ENCODE data around the gene SSR3.

SSR3 gene

GRCh38 chr3:156601497-156601896, 46.6 kb upstream of the SSR3 start:
- no peak overlapping the region for H3K4me3 ChIP-seq (replicated peaks; ENCODE audit: insufficient read depth, low read length)
- DNase-seq (ENCODE audit: low read depth in 1 of 2, low spot score in 1 of 2), result no peak
- no peaks in the 10 kb centered on the region for H3K27me3 ChIP-seq (ENCODE audit: insufficient read depth, poor library complexity, severe bottlenecking)
- H3K27ac ChIP-seq (replicated peaks), result no peak overlapping the region
- TF ChIP-seq REST (IDR thresholded peaks at IDR 0.05; ENCODE audit: insufficient replicate concordance, low read depth), result no peak
- TF ChIP-seq POLR2AphosphoS5 (IDR thresholded peaks at IDR 0.05; ENCODE audit: low read depth), result no peak
- no peak for TF ChIP-seq GABPA (IDR thresholded peaks at IDR 0.05; ENCODE audit: low read depth)
- no peak for TF ChIP-seq CTCF (IDR thresholded peaks at IDR 0.05; ENCODE audit: insufficient read depth, low read length)
- TF ChIP-seq SPI1 (IDR thresholded peaks at IDR 0.05; ENCODE audit: borderline replicate concordance, low read depth), result no peak

- TF ChIP-seq POLR2AphosphoS5 (IDR thresholded peaks at IDR 0.05; ENCODE audit: low read depth) (no peak), GABPA (IDR thresholded peaks at IDR 0.05; ENCODE audit: low read depth) (no peak), CTCF (IDR thresholded peaks at IDR 0.05; ENCODE audit: insufficient read depth, low read length) (no peak), REST (IDR thresholded peaks at IDR 0.05; ENCODE audit: insufficient replicate concordance, low read depth) (no peak), SPI1 (IDR thresholded peaks at IDR 0.05; ENCODE audit: borderline replicate concordance, low read depth) (no peak)
Observed at GRCh38 chr3:156600834-156601233, 45.9 kb upstream of the SSR3 start.

GRCh38 chr3:156599089-156599874, 44.4 kb upstream of the SSR3 start:
- H3K27me3 ChIP-seq (ENCODE audit: insufficient read depth, poor library complexity, severe bottlenecking), result no peaks in the 10 kb centered on the region
- H3K27ac ChIP-seq (replicated peaks), result no peak overlapping the region
- DNase-seq (ENCODE audit: low read depth in 1 of 2, low spot score in 1 of 2), result no peak
- H3K4me3 ChIP-seq (replicated peaks; ENCODE audit: insufficient read depth, low read length), result no peak overlapping the region
- TF ChIP-seq SPI1 (IDR thresholded peaks at IDR 0.05; ENCODE audit: borderline replicate concordance, low read depth) (no peak), CTCF (IDR thresholded peaks at IDR 0.05; ENCODE audit: insufficient read depth, low read length) (no peak), POLR2AphosphoS5 (IDR thresholded peaks at IDR 0.05; ENCODE audit: low read depth) (no peak), REST (IDR thresholded peaks at IDR 0.05; ENCODE audit: insufficient replicate concordance, low read depth) (no peak), GABPA (IDR thresholded peaks at IDR 0.05; ENCODE audit: low read depth) (no peak)

More at GRCh38 chr3:156600834-156601233, 45.9 kb upstream of the SSR3 start:
- H3K4me3 ChIP-seq (replicated peaks; ENCODE audit: insufficient read depth, low read length), result no peak overlapping the region
- DNase-seq (ENCODE audit: low read depth in 1 of 2, low spot score in 1 of 2), result no peak
- no peak overlapping the region for H3K27ac ChIP-seq (replicated peaks)
- H3K27me3 ChIP-seq (ENCODE audit: insufficient read depth, poor library complexity, severe bottlenecking), result no peaks in the 10 kb centered on the region

Data from HL-60 (cell line).